Heart left ventricle (tissue), 16 donors: ENCODE data around the gene FYN. TPM values are rescaled to one million over a fixed set of nuclear protein-coding genes. Genes with fewer than 3 reads are reported as not detected.
A peak's percentile ranks its signal among the peaks of the same experiment; 100 is the strongest.

Experiments
- ATAC-seq, 4 donors: fragments of 200-7000 bp; cut with Tn5 transposase; one replicate each; pipeline ENCODE4 v1.9.1; 2020 to 2022; ENCODE audit warnings: moderate library complexity in 4 of 4, mild to moderate bottlenecking in 3 of 4, moderate number of reproducible peaks in 1 of 4
- DNase-seq, 5 donors: peaks; one replicate each; pipeline ENCODE4 v3.0.0-alpha.2; 2020
- H3K27ac ChIP-seq, 12 donors: fragments of 200-600 bp; sonication (generic) in 4 of 12; one replicate each; pipeline versions ENCODE4 v1.5.0 to v1.8.0; 2016 to 2022; ENCODE audit warnings: mild to moderate bottlenecking in 2 of 12
- H3K27me3 ChIP-seq, 9 donors: fragments of 200-600 bp; sonication (generic) in 2 of 9; one replicate each; pipeline versions ENCODE4 v1.5.1 to v1.8.0; 2016 to 2022; ENCODE audit warnings: mild to moderate bottlenecking in 3 of 9
- H3K36me3 ChIP-seq, 9 donors: fragments of 200-600 bp; sonication (generic) in 2 of 9; one replicate each; pipeline versions ENCODE4 v1.5.0 to v1.8.0; 2018 to 2022; ENCODE audit warnings: mild to moderate bottlenecking in 2 of 9
- H3K4me1 ChIP-seq, 12 donors: fragments of 200-600 bp; sonication (generic) in 4 of 12; one replicate each; pipeline versions ENCODE4 v1.5.0 to v1.8.0; 2016 to 2022; ENCODE audit warnings: mild to moderate bottlenecking in 3 of 12
- H3K4me3 ChIP-seq, 12 donors: fragments of 200-600 bp; sonication (generic) in 4 of 12; one replicate each; pipeline versions ENCODE4 v1.5.0 to v1.8.0; 2017 to 2022; ENCODE audit warnings: mild to moderate bottlenecking in 9 of 12, moderate library complexity in 4 of 12
- H3K9me3 ChIP-seq, 12 donors: fragments of 200-600 bp; sonication (generic) in 4 of 12; one replicate each; pipeline versions ENCODE4 v1.5.0 to v1.8.0; 2016 to 2022; ENCODE audit warnings: mild to moderate bottlenecking in 1 of 12
- CTCF ChIP-seq, 12 donors: fragments of 200-600 bp; sonication (generic) in 4 of 12; IDR thresholded peaks; one replicate each; pipeline versions ENCODE4 v1.5.0 to v1.8.0; 2018 to 2022; ENCODE audit warnings: antibody characterized with exemption in 12 of 12, mild to moderate bottlenecking in 5 of 12
- POLR2A ChIP-seq, 2 donors: fragments of 450-650 bp; IDR thresholded peaks; one replicate each; pipeline ENCODE4 v1.6.1; 2017; ENCODE audit warnings: antibody characterized with exemption in 2 of 2, mild to moderate bottlenecking in 2 of 2, moderate library complexity in 2 of 2
- WGBS, 4 donors: extraction: QIAGEN DNeasy Blood & Tissue Kit in 2 of 4; methylation state at CpG; one replicate each; pipeline versions ENCODE4 v1.1.5 to v1.1.7; 2013 to 2018; 5-methylcytosine and 5-hydroxymethylcytosine counted together
- intact Hi-C, 10 donors: fragments of 100-400 bp; cut with DNase I; formaldehyde crosslinking; loops; one replicate each; pipeline versions ENCODE4 v1.11.1 to v1.14.2; 2022
- polyA plus RNA-seq, 2 donors: library from polyadenylated mRNA; stranded (reverse); fragments of 200-250 nt; gene quantifications; one replicate each; pipeline ENCODE4 v1.2.3, GENCODE V29; 2013
- total RNA-seq, 9 donors: library from RNA; depleted of rRNA in 2 of 9; stranded (reverse); fragments of >200 nt in 2 of 9; fragmentation: NEBNext Ultra II Directional in 3 of 9; extraction: Animal tissue kit (Norgen Biotek cat#: 25700) in 3 of 9; gene quantifications; one replicate each; pipeline versions ENCODE4 v1.1.0 to v1.2.4, GENCODE V29; 2016 to 2023
- donor health status: ischemic (EF 13 %, LVEDD 7.1; RV severe dilation, severe dysfunction).
- donor health status: healthy with polysubstance abuse.
- donor health status: DM: no; HTN: yes; CAD: no.
- donor health status: DM: no; HTN: no; CAD: no.
- donor health status: ischemic (EF 25% LVEDD 6.9; RV normal size, moderate dysfunction).
- donor health status: ischemic (EF 25% LVEDD 5.7; RV mildly dilated, moderate dysfunction).
- donor health status: healthy.
- donor health status: DM: yes; HTN: yes; CAD: no.
- donor health status: ischemic (EF 35%, LVEDD 5.7; RV mildly dilated, moderate dysfunction).
- donor health status: nonischemic (EF 11% LVEDD 7.7; RV severe dilation, severe dysfunction).
- donor health status: DM: yes; HTN: yes; CAD: no.
- donor health status: PGD.
- donor health status: ischemic (EF 29% LVEDD 5.4; RV normal size, mild dysfunction).
- donor health status: nonischemic (EF 23%, LVEDD 6.1; RV moderate dilation, normal function).

The FYN gene
- total and polyA plus RNA-seq, 11 donors = 14.7 to 72.4 (median 52.3) TPM

GRCh38 chr6:111771629-111772028 is 101.6 kb downstream of the FYN start:
- TF ChIP-seq POLR2A (IDR thresholded peaks at IDR 0.05) (no peak), CTCF (IDR thresholded peaks at IDR 0.05) (no peak)
- peak overlapping the region in 2 of 12 donors; percentile 2 to 5 for H3K27ac ChIP-seq
- DNase-seq (no peak), ATAC-seq (no peak)
- H3K9me3 ChIP-seq = no peaks in the 10 kb centered on the region
- H3K4me1 ChIP-seq = peaks cover 0 to 70% (median 25%) of the 10 kb centered on the region in 12 donors
- H3K4me3 ChIP-seq = no peak overlapping the region
- H3K36me3 ChIP-seq = peaks cover 0 to 4% (median 0%) of the 10 kb centered on the region in 9 donors
- intact Hi-C loops = no loop called here
- no peaks in the 10 kb centered on the region for H3K27me3 ChIP-seq
- WGBS, 4 donors = 92 to 95% (median 93%) methylated on average over 5 of the region's 5 CpGs

- no peaks in the 10 kb centered on the region for H3K27me3 ChIP-seq
- no peak for DNase-seq
- H3K36me3 ChIP-seq = peaks cover 0 to 4% (median 0%) of the 10 kb centered on the region in 9 donors
- peaks cover 0 to 69% (median 21%) of the 10 kb centered on the region in 12 donors for H3K4me1 ChIP-seq
- ATAC-seq = peak in 2 of 4 donors; percentile 30 to 56
- no peak overlapping the region for H3K4me3 ChIP-seq
- TF ChIP-seq CTCF (IDR thresholded peaks at IDR 0.05) (no peak), POLR2A (IDR thresholded peaks at IDR 0.05) (no peak)
- no peaks in the 10 kb centered on the region for H3K9me3 ChIP-seq
- peak overlapping the region in 2 of 12 donors; percentile 2 to 5 for H3K27ac ChIP-seq
- intact Hi-C loops = no loop called here
Measured at GRCh38 chr6:111771094-111771432, 102.2 kb downstream of the FYN start.

- Histone ChIP-seq H3K4me1 (peaks cover 0 to 68% (median 20%) of the 10 kb centered on the region in 12 donors), H3K27me3 (no peaks in the 10 kb centered on the region), H3K9me3 (no peaks in the 10 kb centered on the region), H3K4me3 (no peak overlapping the region), H3K36me3 (peaks cover 0 to 4% (median 0%) of the 10 kb centered on the region in 9 donors), H3K27ac (peak overlapping the region in 3 of 12 donors; percentile 2 to 14 (median 5))
- TF ChIP-seq POLR2A (IDR thresholded peaks at IDR 0.05) (no peak), CTCF (IDR thresholded peaks at IDR 0.05) (no peak)
- 82 to 90% (median 88%) methylated on average over 6 of the region's 6 CpGs for WGBS, 4 donors
- DNase-seq (no peak), ATAC-seq (no peak)
- intact Hi-C loops = no loop called here
Measured at GRCh38 chr6:111770263-111771093, 102.8 kb downstream of the FYN start.

GRCh38 chr6:111769365-111770152 is 103.7 kb downstream of the FYN start:
- DNase-seq (no peak), ATAC-seq (no peak)
- no peak for TF ChIP-seq POLR2A (IDR thresholded peaks at IDR 0.05)
- no peak for TF ChIP-seq CTCF (IDR thresholded peaks at IDR 0.05)
- Histone ChIP-seq H3K9me3 (no peaks in the 10 kb centered on the region), H3K4me1 (peaks cover 0 to 72% (median 26%) of the 10 kb centered on the region in 12 donors), H3K27me3 (no peaks in the 10 kb centered on the region), H3K27ac (peak overlapping the region in 1 of 12 donors; percentile 14), H3K4me3 (no peak overlapping the region), H3K36me3 (no peaks in the 10 kb centered on the region)
- WGBS, 4 donors = 49 to 80% (median 61%) methylated on average over 1 of the region's 1 CpG
- intact Hi-C loops = loop anchor here in 1 of 10 donors (10.0 kb wide), 1 partner anchor 55 kb away; no protein-coding TSS in a partner anchor
